NCI-H774 (cell line): ENCODE results near the gene KPRP.

Experiments
- DNase-seq: peaks from one replicate; lab custom pipeline; 2025; lab: John Stamatoyannopoulos, UW

Gene KPRP

GRCh38 chr1:152757747-152758146 lies at the start of gene KPRP:
Gene KPRP (plus strand): TSS chr1:152758025. CDS start chr1:152759589, 1,564 bp downstream.
- DNase-seq: no peak

DNA sequence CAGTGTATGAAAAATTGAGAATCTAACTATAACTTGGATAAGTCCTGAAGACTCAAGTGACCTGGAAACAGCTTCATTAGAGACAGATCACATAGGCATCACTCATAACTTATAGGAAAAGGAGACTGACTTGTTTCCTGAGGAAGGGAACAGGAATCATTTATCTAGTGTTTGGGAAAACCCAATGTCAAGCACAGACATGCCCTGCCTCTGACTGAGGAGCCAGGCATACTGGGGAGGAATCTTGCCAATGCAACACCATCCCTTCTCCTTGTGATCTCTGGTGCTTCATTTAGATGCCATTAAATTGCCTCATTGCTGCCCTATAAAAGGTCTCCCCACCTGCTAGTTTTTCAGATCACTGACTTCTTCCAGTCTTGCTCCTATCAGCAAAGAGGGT lies 39.6 kb upstream of the KPRP start:
- DNase-seq: no peak

DNA sequence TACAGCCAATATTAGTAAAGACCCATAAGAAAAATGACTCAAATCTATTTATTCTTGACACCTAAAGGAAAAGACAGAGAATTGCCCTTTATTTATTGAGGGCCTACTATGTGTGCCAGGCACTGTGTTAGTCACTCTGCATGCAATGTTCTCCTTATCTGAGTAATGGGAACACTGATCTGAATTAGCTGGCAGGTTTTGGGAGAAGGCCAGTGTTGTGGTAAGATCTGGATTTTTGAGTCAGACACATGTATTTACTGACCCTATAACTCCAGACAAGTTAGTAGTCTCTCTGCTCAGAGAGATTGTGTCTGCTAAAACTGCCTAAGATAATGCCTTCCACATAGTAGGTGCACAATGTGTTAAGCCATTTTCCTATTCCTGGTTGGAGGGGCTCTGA lies 32.6 kb upstream of the KPRP start:
- no peak for DNase-seq

- no peak for DNase-seq
These were observed 28.8 kb upstream of the KPRP start for GRCh38 chr1:152728986-152729385.

GRCh38 chr1:152735648-152736047 lies 22.2 kb upstream of the KPRP start:
- DNase-seq: no peak

DNA sequence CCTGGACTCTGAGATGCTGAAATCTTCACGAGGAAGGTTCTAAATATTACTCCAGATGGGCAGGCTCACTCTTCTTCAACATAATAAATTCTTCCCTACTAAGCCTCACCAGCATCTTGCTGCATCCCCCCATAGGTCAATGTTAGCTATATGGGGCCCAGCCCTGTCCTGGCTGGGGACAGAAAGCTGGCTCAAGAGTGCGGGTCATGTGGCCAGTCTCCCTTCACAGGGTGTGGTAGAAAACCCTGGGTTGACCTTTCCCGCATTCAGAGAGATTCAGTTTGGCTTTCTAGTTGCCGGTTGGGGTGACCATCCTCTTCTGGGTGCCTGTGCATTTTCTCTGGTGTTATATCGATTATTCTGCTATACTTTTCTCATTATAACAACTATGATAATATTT lies 19.8 kb upstream of the KPRP start:
- no peak for DNase-seq

- no peak for DNase-seq
These were observed 18.0 kb upstream of the KPRP start for GRCh38 chr1:152739841-152740240.

DNA sequence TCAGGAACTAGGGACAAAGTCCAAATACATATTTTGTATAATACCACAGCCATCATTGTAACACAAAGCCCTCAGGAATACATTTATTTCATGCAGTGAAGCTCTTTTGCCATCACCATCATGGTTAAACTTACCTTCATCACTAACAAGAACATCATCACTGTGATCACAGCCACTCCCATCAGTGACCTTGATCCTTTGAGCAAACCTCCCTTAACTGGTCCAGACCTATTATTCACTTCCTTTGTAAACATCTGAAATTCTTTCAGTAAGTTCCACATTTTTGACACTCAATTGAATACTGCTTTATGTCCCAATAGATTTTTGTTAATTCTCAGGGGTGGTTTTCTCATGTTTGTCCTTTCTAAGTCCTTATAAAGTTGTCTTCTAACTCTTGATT lies 16.2 kb upstream of the KPRP start:
- DNase-seq: no peak

- DNase-seq: no peak
These were observed 14.3 kb upstream of the KPRP start for GRCh38 chr1:152743371-152744145.

DNA sequence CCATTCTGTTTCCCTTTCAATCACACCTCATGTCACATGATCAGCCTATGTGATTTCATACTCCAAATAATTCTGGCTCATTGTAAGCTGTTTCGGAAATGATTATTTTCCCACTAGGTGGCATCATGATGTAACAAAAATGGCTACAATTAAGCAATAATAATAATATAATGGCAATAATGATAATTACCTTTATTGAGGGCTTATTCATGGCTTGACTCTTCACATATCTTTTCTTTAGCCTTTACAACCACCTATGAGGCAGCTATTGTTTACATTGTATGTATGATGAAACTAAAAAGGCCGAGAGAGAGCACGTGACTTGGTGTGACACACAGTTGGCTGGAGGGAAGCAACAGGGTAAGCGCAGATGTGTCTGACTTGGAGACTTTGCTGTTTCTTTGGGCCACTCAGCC lies 12.5 kb upstream of the KPRP start:
- no peak for DNase-seq

- DNase-seq: no peak
These were observed 11.9 kb upstream of the KPRP start for GRCh38 chr1:152745765-152746444.

DNA sequence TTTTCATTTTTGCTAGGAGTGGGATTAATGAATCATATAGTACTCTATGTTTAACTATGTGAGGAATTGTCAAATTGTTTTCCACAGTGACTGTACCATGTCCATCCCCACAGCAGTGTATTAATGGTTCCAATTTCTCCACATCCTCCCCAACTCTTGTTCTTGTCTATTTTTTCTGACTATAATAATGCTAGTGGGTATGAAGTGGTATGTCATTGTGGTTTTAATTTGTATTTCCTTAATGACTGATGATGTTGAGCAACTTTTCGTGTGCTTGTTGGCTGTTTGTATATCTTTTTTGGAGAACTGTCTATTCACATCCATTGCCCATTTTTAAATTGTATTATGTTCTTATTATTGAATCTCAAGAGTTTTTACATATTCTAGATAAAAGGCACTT lies 10.0 kb upstream of the KPRP start:
- no peak for DNase-seq

- no peak for DNase-seq
These were observed 5.6 kb upstream of the KPRP start for GRCh38 chr1:152752225-152752624.

- DNase-seq: no peak
These were observed 4.2 kb upstream of the KPRP start for GRCh38 chr1:152753586-152753985.

- no peak for DNase-seq
These were observed 953 bp upstream of the KPRP start for GRCh38 chr1:152756872-152757271.

DNA sequence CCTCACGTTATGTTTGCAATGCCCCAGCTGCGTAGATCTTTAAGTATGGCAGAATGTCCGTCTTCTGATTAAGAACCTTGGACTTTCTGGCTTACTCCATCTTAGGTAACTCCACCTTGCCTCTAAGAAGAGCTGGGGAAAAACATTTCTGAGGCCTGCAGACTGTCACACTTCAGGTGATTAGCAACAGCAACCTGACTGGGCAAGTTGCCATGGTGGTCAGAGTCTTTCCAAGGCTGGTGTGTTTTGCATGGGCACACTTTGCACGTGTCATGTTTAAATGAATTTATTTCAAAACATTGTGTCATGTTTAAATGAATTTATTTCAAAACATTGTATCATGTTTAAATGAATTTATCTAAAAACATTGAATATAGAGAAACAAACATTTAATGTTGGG lies 811 bp downstream of the KPRP start:
- DNase-seq: no peak

DNA sequence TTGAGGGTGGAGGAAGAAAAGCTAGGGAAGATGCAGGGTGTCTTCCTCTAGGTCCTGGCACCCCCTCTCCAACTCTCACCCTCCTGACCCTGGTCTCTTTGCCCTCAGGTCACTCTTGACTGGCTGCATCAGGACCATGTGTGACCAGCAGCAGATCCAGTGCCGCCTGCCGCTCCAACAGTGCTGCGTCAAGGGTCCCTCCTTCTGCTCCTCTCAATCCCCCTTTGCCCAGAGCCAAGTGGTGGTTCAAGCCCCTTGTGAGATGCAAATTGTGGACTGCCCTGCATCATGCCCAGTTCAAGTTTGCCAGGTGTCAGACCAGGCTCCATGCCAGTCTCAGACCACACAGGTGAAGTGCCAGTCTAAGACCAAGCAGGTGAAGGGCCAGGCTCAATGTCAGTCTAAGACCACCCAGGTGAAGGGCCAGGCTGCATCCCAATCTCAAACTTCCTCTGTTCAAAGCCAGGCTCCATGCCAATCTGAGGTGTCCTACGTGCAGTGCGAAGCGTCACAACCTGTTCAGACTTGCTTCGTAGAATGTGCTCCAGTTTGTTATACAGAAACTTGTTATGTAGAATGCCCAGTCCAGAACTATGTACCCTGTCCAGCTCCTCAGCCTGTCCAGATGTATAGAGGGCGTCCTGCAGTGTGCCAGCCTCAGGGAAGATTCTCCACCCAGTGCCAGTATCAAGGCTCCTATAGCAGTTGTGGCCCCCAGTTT lies 1.8 kb downstream of the KPRP start:
- no peak for DNase-seq

DNA sequence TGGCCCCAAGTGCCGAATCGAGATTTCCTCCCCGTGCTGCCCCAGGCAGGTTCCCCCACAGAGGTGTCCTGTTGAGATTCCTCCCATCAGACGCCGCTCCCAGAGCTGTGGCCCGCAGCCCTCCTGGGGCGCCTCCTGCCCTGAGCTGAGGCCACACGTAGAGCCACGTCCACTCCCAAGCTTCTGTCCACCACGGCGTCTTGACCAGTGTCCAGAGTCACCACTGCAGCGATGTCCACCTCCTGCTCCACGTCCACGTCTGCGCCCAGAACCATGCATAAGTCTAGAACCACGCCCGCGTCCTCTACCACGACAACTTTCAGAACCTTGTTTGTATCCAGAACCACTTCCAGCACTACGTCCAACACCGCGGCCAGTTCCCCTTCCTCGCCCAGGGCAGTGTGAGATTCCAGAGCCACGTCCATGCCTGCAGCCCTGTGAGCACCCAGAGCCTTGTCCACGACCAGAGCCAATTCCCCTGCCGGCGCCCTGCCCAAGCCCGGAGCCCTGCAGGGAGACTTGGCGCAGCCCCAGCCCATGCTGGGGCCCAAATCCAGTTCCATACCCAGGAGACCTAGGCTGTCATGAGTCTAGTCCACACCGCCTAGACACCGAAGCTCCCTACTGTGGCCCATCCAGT lies 2.8 kb downstream of the KPRP start:
- no peak for DNase-seq

- DNase-seq: no peak
These were observed 3.9 kb downstream of the KPRP start for GRCh38 chr1:152761609-152762213.

DNA sequence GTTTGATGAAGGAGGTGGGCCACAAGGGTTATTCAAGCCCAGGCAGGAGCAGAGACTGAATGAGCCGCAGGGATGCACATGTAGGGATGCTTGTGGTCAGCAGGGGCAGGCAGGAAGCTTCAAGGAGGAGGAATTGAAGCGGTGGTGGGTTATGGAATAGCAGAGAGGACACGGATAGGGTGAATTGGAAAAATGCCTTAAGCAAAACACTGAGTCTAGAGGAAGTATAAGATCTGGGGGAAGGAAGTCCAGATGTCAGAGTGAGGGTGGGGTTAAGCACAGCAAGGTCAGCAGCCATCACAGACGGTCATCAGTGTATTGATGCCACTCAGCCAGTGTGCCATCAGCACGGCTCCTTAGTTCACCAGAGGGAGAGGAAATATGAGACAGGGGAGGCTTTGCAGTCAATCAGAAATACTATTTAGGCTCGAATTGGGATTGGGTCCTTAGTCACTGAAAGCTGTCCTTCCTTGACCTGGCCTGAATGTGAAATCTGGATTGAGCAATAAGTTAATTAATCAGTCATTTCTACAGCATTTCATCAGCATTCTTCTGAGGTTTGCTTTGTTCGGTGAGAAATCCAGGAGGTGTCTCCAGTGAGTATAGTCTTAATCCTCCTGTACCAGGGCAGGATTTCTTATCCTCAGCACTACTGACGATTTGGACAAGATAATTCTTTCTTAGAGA lies 11.2 kb downstream of the KPRP start:
- DNase-seq: no peak

DNA sequence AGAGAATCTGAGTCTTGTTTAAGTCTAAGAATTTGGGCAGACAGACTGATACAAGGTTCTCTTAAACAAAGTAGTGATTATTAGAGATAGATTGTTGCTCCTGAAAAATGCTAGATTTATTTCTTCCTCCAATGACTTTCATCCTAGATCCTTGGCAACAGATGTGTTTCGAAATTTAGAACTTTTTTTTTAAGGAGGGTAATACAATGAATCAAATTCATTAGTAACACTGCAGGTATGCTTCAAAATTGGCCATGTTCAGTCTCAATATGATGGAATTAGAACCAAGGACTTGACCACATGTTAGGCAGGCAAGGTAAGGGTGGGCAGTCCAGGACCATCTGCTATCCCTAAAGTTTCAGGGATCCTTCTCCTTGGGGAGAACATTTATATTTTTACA lies 12.6 kb downstream of the KPRP start:
- no peak for DNase-seq

- DNase-seq: no peak
These were observed 17.1 kb downstream of the KPRP start, which contains the start of gene LCE1F for GRCh38 chr1:152774875-152775274. Gene LCE1F (plus strand): TSS chr1:152775140. CDS start chr1:152776372, 1,232 bp downstream.
